Prostate gland (tissue), 2 donors: ENCODE results near the gene PAXX. TPM values are rescaled to one million over a fixed set of nuclear protein-coding genes. Genes with fewer than 3 reads are reported as not detected.
A peak's percentile ranks its signal among the peaks of the same experiment; 100 is the strongest.

Experiments used
- DNase-seq: peaks from one replicate; pipeline ENCODE4 v3.0.0-alpha.2; 2019; ENCODE audit warnings: low spot score
- H3K27ac ChIP-seq, 2 donors: fragments of 200-600 bp; sonication (generic); 2 replicates each; pipeline ENCODE4 v1.5.1; 2017 to 2019
- H3K27me3 ChIP-seq: fragments of 200-600 bp; sonication (generic); replicated peaks from 2 replicates; pipeline ENCODE4 v1.5.1; 2019; ENCODE audit not compliant: insufficient read depth
- H3K36me3 ChIP-seq, 2 donors: fragments of 200-600 bp; sonication (generic); 1 replicate in 1 of 2; 2 replicates in 1 of 2; pipeline versions ENCODE4 v1.5.1 to v1.8.1; 2017 to 2019
- H3K4me1 ChIP-seq: fragments of 200-600 bp; sonication (generic); replicated peaks from 2 replicates; pipeline ENCODE4 v1.5.1; 2019
- H3K4me3 ChIP-seq, 2 donors: fragments of 200-600 bp; sonication (generic); 2 replicates each; pipeline ENCODE4 v1.5.1; 2017 to 2019
- H3K9me3 ChIP-seq: fragments of 200-600 bp; sonication (generic); 2 replicates; pipeline ENCODE4 v1.5.1; 2017
- POLR2A ChIP-seq: fragments of 450-650 bp; IDR thresholded peaks from one replicate; pipeline ENCODE4 v1.6.1; 2016; ENCODE audit warnings: antibody characterized with exemption, mild to moderate bottlenecking
- POLR2AphosphoS5 ChIP-seq: sonication (generic); formaldehyde crosslinking; IDR thresholded peaks from one replicate; pipeline ENCODE4 v1.6.1; 2017; ENCODE audit warnings: antibody characterized with exemption
- WGBS: methylation state at CpG from one replicate; pipeline ENCODE4 v1.1.5; 2018; 5-methylcytosine and 5-hydroxymethylcytosine counted together
- intact Hi-C: fragments of 100-400 bp; cut with DNase I; formaldehyde crosslinking; loops from one replicate; pipeline ENCODE4 v1.14.2; 2022
- total RNA-seq, 2 donors: library from RNA; depleted of rRNA; stranded (reverse); fragments of >200 nt; gene quantifications; one replicate each; pipeline ENCODE4 v1.1.0, GENCODE V29; 2016
- TF ChIP-seq, protein P1 (sequence below), 4 experiments: fragments of 200-600 bp in 2 of 4; fragments of 450-650 bp in 2 of 4; sonication (generic) in 2 of 4; IDR thresholded peaks; 1 replicate in 3 of 4; 2 replicates in 1 of 4; pipeline ENCODE4 v1.5.1; 2016 to 2019; ENCODE audit warnings: antibody characterized with exemption in 4 of 4, mild to moderate bottlenecking in 2 of 4, moderate library complexity in 2 of 4

PAXX gene
- total RNA-seq, 2 donors from 2014 or later: 61.6 to 71.8 TPM

DNA sequence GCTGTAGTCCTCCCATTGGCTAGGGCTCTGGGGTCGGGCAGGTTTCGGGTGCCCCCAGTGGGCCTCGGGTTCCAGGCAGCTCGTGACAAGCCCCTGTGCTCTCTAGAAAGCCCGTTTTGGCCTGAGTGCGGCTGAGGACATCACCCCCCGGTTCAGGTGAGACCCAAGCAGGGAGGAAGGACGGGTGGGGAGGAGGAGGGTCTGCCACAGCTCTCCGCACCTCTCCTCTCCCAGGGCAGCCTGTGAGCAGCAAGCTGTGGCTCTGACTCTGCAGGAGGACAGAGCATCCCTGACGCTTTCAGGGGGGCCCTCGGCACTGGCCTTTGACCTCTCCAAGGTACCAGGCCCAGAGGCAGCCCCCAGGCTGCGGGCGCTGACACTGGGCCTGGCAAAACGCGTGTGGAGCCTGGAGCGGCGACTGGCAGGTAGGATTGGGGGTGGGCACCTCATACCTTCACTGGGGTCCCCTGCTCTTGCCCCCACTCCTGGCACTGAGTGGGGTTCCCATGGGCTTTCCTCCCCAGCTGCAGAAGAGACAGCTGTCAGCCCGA lies 672 bp downstream of the PAXX start:
- intact Hi-C loops: no loop called here
- no peaks in the 10 kb centered on the region for H3K9me3 ChIP-seq
- no peaks in the 10 kb centered on the region for H3K36me3 ChIP-seq
- peaks cover 21% of the 10 kb centered on the region for H3K4me1 ChIP-seq
- peak overlapping the region; percentile 66 to 84 for H3K27ac ChIP-seq
- 42% methylated on average over 18 of the region's 18 CpGs for WGBS
- TF ChIP-seq POLR2AphosphoS5: no peak
- TF ChIP-seq, protein P1, sequence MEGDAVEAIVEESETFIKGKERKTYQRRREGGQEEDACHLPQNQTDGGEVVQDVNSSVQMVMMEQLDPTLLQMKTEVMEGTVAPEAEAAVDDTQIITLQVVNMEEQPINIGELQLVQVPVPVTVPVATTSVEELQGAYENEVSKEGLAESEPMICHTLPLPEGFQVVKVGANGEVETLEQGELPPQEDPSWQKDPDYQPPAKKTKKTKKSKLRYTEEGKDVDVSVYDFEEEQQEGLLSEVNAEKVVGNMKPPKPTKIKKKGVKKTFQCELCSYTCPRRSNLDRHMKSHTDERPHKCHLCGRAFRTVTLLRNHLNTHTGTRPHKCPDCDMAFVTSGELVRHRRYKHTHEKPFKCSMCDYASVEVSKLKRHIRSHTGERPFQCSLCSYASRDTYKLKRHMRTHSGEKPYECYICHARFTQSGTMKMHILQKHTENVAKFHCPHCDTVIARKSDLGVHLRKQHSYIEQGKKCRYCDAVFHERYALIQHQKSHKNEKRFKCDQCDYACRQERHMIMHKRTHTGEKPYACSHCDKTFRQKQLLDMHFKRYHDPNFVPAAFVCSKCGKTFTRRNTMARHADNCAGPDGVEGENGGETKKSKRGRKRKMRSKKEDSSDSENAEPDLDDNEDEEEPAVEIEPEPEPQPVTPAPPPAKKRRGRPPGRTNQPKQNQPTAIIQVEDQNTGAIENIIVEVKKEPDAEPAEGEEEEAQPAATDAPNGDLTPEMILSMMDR (IDR thresholded peaks at IDR 0.05): peak in 1 of 4 experiments; percentile 0
- no peaks in the 10 kb centered on the region for H3K27me3 ChIP-seq
- peak overlapping the region; percentile 66 to 68 for H3K4me3 ChIP-seq
- DNase-seq: no peak

DNA sequence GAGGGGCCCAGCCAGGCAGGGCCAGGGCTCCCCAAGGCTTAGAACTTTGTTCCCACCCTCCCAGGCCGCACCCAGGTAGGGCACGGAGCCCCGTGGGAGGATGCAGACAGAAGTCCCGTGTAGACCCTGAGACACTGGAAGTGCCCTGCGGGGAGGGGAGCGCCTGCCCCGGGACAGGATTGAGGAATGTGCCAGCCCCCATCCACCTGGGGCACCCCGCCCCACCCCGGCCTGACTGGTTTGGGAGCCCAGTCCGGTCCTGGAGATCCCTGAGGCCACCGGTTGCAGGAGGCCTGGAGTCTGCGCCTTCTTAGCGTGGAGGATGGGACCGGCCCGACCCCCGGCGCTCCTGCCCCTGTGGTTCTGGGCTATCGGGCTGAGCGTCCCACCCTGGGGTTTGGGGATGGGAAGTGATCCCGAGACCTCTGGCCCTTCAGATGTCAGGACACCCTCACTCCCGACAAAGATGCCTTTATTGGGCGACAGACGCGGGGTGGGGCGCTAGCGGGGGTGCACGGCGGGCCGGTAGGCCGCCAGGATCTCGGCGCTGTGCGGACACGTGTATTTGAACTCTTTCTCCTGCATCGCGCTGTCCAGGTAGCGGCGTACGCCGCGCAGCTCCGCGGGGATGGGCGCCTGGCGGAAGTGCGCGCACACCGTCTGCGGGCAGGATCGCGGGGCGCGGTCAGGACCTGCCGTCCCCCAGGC lies 2.1 kb downstream of the PAXX start:
- WGBS: 80% methylated on average over 40 of the region's 54 CpGs
- Histone ChIP-seq H3K27ac (no peak overlapping the region), H3K4me1 (peaks cover 21% of the 10 kb centered on the region), H3K9me3 (no peaks in the 10 kb centered on the region), H3K36me3 (no peaks in the 10 kb centered on the region), H3K4me3 (no peak overlapping the region), H3K27me3 (no peaks in the 10 kb centered on the region)
- TF ChIP-seq POLR2AphosphoS5: no peak
- TF ChIP-seq, protein P1 (IDR thresholded peaks at IDR 0.05): no peak
- TF ChIP-seq POLR2A: no peak
- no peak for DNase-seq
- intact Hi-C loops: no loop called here

DNA sequence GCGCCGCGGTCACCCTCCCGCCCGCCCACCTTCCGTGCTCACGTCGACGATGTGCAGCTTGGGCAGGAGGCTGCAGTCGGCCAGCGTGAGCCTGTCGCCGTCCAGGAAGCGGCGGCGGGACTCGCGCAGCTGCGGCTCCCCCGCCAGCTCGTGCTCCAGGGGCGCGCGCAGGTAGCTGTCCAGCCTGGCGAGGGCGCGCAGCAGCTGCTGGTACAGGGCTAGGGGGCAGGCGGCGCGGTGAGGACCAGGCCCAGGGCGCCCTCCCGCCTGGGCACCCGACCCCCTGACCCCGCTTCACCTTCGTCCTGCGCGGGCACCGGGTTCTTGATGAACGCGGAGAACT lies 2.6 kb downstream of the PAXX start:
- WGBS: 58% methylated on average over 7 of the region's 40 CpGs
- Histone ChIP-seq H3K27me3 (no peaks in the 10 kb centered on the region), H3K27ac (no peak overlapping the region), H3K4me1 (peaks cover 21% of the 10 kb centered on the region), H3K4me3 (no peak overlapping the region), H3K36me3 (no peaks in the 10 kb centered on the region), H3K9me3 (no peaks in the 10 kb centered on the region)
- DNase-seq: no peak
- TF ChIP-seq, protein P1 (IDR thresholded peaks at IDR 0.05): no peak
- TF ChIP-seq POLR2A: no peak
- no peak for TF ChIP-seq POLR2AphosphoS5
- intact Hi-C loops: no loop called here

DNA sequence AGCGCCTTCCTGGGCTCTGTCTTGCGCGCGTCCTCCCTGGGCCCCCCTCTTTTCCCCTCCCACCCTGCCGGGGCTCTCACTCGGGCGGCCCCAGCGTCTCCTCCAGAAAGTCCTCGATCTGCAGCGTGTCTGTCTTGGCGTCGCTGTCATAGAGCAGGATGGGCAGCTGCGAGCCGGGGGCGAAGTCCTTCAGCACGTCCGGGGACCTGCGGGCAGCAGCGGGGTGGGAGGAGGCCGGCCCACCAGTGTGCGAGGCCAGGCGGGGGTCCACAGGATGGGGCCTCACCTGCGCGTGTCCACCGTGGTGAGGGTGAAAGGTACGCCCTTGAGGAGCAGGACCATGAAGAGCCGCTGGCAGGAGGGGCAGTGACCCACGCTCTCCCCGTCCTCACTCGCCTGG lies 3.1 kb downstream of the PAXX start:
- Histone ChIP-seq H3K4me1 (peaks cover 21% of the 10 kb centered on the region), H3K36me3 (no peaks in the 10 kb centered on the region), H3K27ac (no peak overlapping the region), H3K27me3 (no peaks in the 10 kb centered on the region), H3K9me3 (no peaks in the 10 kb centered on the region), H3K4me3 (no peak overlapping the region)
- WGBS: 55% methylated on average over 30 of the region's 30 CpGs
- intact Hi-C loops: no loop called here
- TF ChIP-seq POLR2A: no peak
- no peak for DNase-seq

DNA sequence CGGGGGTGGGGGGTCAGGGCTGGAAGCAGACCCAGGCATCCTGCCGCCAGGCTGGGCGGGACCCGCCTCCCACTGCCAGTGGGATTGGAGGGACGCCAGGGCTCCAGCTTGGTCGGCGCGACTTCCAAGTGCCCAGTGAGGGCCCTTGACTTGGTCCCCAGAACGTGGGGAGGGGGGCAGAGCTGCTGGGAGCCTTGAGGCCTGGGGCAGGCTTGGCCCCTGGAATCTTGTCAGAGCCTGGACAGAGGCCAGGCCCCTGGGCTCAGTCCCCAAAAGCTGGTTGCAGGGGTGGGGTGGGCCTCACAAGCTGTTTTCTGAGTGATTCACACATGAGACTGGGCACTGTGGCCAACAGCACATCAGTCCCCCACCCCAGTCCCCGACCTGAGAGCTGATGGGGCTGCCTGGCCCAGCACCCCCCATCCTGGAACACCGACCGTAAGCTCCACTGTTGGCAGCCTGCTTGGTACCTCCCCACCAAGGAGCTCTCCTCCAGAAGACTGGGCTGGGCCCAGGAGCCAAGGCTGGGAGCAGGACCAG lies 3.6 kb downstream of the PAXX start:
- intact Hi-C loops: no loop called here
- 21% methylated on average over 12 of the region's 12 CpGs for WGBS
- DNase-seq: no peak
- Histone ChIP-seq H3K4me3 (peak overlapping the region; percentile 3 to 18), H3K27me3 (no peaks in the 10 kb centered on the region), H3K4me1 (peaks cover 21% of the 10 kb centered on the region), H3K9me3 (no peaks in the 10 kb centered on the region), H3K36me3 (no peaks in the 10 kb centered on the region), H3K27ac (no peak overlapping the region)
- TF ChIP-seq POLR2A (no peak), POLR2AphosphoS5 (no peak)
- TF ChIP-seq, protein P1 (IDR thresholded peaks at IDR 0.05): no peak
